Tracheal epithelial cell (primary cell): ENCODE results near the gene UBE2D2. TPM values are rescaled to one million over a fixed set of nuclear protein-coding genes. Genes with fewer than 3 reads are reported as not detected.

Experiments
- total RNA-seq: library from RNA; depleted of rRNA; stranded (reverse); fragments of >200 nt; gene quantifications from 2 replicates; pipeline ENCODE4 v1.2.1, GENCODE V29; 2014

Gene UBE2D2
- 67.1 and 95.2 TPM in 2 replicates for total RNA-seq

GRCh38 chr5:139560752-139561654 is at the start of gene UBE2D2:
UBE2D2 (plus strand) TSS chr5:139561339; CDS start chr5:139561792, 453 bp downstream.

GRCh38 chr5:139648205-139649081 is 87.3 kb downstream of the UBE2D2 start, which contains the start of gene CXXC5:
CXXC5 (plus strand) TSS chr5:139648349; CDS start chr5:139680524, 32,175 bp downstream.

Other genes with a start within 250 kb of the UBE2D2 start
- gene PAIP2, start 219.5 kb upstream of the UBE2D2 start, total RNA-seq: 37.9 and 51.6 TPM in 2 replicates
- gene SLC23A1, start 178.0 kb upstream of the UBE2D2 start, total RNA-seq: 0.24 TPM in 1 of 2 replicates, not detected in the other
- gene MZB1, start 171.4 kb upstream of the UBE2D2 start, total RNA-seq: 0.21 and 0.24 TPM in 2 replicates
- 0.72 and 1.5 TPM in 2 replicates for gene PROB1, start 166.2 kb upstream of the UBE2D2 start, total RNA-seq
- gene SPATA24, start 157.2 kb upstream of the UBE2D2 start, total RNA-seq: 3.4 and 4.6 TPM in 2 replicates
- gene DNAJC18, start 121.8 kb upstream of the UBE2D2 start, total RNA-seq: 1.3 and 1.4 TPM in 2 replicates
- not detected in 2 replicates for gene ECSCR, start 98.6 kb upstream of the UBE2D2 start, total RNA-seq
- gene SMIM33, start 90.3 kb upstream of the UBE2D2 start, total RNA-seq: not detected in 2 replicates
- gene STING1, start 78.6 kb upstream of the UBE2D2 start, total RNA-seq: 3.2 and 7.0 TPM in 2 replicates
- 16.4 and 47.0 TPM in 2 replicates for gene CXXC5, start 87.0 kb downstream of the UBE2D2 start, total RNA-seq
- under 0.01 TPM in 1 of 2 replicates, not detected in the other for gene PSD2, start 234.5 kb downstream of the UBE2D2 start, total RNA-seq